PC-3 (cell line): ENCODE results near the gene DDX39B.

Source experiments
- EZH2 ChIP-seq: fragments of 300-600 bp; sonication (generic); IDR thresholded peaks from one replicate; pipeline ENCODE4 v1.6.1; 2017; ENCODE audit warnings: antibody characterized with exemption, mild to moderate bottlenecking, low read length; ENCODE audit not compliant: unreplicated experiment
- TF ChIP-seq, protein P1 (sequence below): fragments of 300-600 bp; sonication (generic); conservative IDR thresholded peaks from 2 replicates; pipeline ENCODE4 v1.5.1; 2017; ENCODE audit warnings: antibody characterized with exemption, low read depth, mild to moderate bottlenecking, low read length

DNA sequence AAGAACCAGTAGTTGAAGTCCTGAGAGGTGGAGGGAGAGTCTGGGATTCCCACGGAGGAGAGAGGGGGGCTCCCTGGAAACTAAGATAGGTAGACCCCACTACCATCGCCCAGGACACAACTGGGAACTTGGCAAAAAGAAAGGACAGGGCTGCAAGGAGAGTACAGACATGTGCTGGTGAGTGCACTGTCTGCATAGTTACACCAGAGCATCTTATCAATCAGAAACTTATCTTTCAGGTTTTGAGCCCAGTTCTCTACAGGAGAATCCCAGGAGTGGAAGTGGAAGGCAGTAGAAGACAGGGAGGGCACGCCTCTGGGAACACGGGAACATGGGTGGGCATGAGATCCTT lies 17.8 kb upstream of the DDX39B start:
- TF ChIP-seq, protein P1, sequence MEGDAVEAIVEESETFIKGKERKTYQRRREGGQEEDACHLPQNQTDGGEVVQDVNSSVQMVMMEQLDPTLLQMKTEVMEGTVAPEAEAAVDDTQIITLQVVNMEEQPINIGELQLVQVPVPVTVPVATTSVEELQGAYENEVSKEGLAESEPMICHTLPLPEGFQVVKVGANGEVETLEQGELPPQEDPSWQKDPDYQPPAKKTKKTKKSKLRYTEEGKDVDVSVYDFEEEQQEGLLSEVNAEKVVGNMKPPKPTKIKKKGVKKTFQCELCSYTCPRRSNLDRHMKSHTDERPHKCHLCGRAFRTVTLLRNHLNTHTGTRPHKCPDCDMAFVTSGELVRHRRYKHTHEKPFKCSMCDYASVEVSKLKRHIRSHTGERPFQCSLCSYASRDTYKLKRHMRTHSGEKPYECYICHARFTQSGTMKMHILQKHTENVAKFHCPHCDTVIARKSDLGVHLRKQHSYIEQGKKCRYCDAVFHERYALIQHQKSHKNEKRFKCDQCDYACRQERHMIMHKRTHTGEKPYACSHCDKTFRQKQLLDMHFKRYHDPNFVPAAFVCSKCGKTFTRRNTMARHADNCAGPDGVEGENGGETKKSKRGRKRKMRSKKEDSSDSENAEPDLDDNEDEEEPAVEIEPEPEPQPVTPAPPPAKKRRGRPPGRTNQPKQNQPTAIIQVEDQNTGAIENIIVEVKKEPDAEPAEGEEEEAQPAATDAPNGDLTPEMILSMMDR = no peak
- TF ChIP-seq EZH2 = no peak
